GM19239 (cell line): Measurements from ENCODE around the gene LFNG.
"Not testable (repeated sequence)": the region's sequence is repeated elsewhere in the genome, so short reads cannot be mapped to it uniquely, and the experiment has no call there.

Source experiments
- DNase-seq: peaks from one replicate; pipeline ENCODE4 v3.0.0; 2011; ENCODE audit warnings: low spot score; ENCODE audit not compliant: insufficient read length
- FAIRE-seq: peaks from 2 replicates; lab custom pipeline; 2011; peaks lifted over from hg19 to GRCh38; lab: Jason Lieb, UNC

The LFNG gene

GRCh38 chr7:2526659-2527504 is 7.3 kb downstream of the LFNG start:
- DNase-seq (no peak), FAIRE-seq (no peak)

- DNase-seq, result no peak
- FAIRE-seq, result no peak
These were observed 8.2 kb downstream of the LFNG start for GRCh38 chr7:2527505-2528467.

GRCh38 chr7:2528481-2529095 is 9.0 kb downstream of the LFNG start:
- DNase-seq (no peak), FAIRE-seq (peak; percentile 4)

GRCh38 chr7:2529161-2530070 is 9.8 kb downstream of the LFNG start:
- no peak for DNase-seq

GRCh38 chr7:2530071-2530987 is 10.8 kb downstream of the LFNG start:
- FAIRE-seq (no peak), DNase-seq (peak; percentile 77)

More at GRCh38 chr7:2529161-2530070, 9.8 kb downstream of the LFNG start:
- FAIRE-seq, result peak; percentile 49

GRCh38 chr7:2530994-2531795 is 11.6 kb downstream of the LFNG start:
- FAIRE-seq, DNase-seq: not testable (repeated sequence)

GRCh38 chr7:2531796-2532110 is 12.2 kb downstream of the LFNG start:
- not testable (repeated sequence) for DNase-seq, FAIRE-seq

GRCh38 chr7:2532199-2532772 is 12.7 kb downstream of the LFNG start:
- FAIRE-seq, DNase-seq: not testable (repeated sequence)

- not testable (repeated sequence) for FAIRE-seq
These were observed 13.2 kb downstream of the LFNG start for GRCh38 chr7:2532816-2533215.

GRCh38 chr7:2533566-2533965 is 14.0 kb downstream of the LFNG start:
- not testable (repeated sequence) for DNase-seq, FAIRE-seq

More at GRCh38 chr7:2532816-2533215, 13.2 kb downstream of the LFNG start:
- DNase-seq, result not testable (repeated sequence)

GRCh38 chr7:2534214-2534613 is 14.6 kb downstream of the LFNG start:
- FAIRE-seq, DNase-seq: not testable (repeated sequence)

- DNase-seq, FAIRE-seq: not testable (repeated sequence)
These were observed 16.5 kb downstream of the LFNG start for GRCh38 chr7:2535872-2536627.

GRCh38 chr7:2537981-2538851 is 18.6 kb downstream of the LFNG start:
- FAIRE-seq, result no peak
- no peak for DNase-seq

GRCh38 chr7:2539031-2539911 is 19.7 kb downstream of the LFNG start:
- FAIRE-seq (no peak), DNase-seq (no peak)

- FAIRE-seq (no peak), DNase-seq (no peak)
These were observed 20.6 kb downstream of the LFNG start for GRCh38 chr7:2540133-2540532.
